Activated CD8-positive, alpha-beta T cell treated with anti-CD3 and anti-CD28 coated beads for 36 hours (primary cell): ENCODE measurements around the gene PPIE. TPM values are rescaled to one million over a fixed set of nuclear protein-coding genes. Genes with fewer than 3 reads are reported as not detected.
"Not testable (repeated sequence)": the region's sequence is repeated elsewhere in the genome, so short reads cannot be mapped to it uniquely, and the experiment has no call there.

Source experiments
- ATAC-seq: fragments of 200-7000 bp; cut with Tn5 transposase; one replicate; pipeline ENCODE4 v1.10.0; 2021; ENCODE audit warnings: mild to moderate bottlenecking, moderate library complexity
- CTCF ChIA-PET: fragments of 350-600 bp; sonication (Branson Sonifier 250); formaldehyde crosslinking; loops from one replicate; lab custom pipeline; 2021; ENCODE audit warnings: antibody characterized with exemption; lab: Charles Lee
- POLR2A ChIA-PET: fragments of 350-600 bp; sonication (Branson Sonifier 250); formaldehyde crosslinking; loops from one replicate; lab custom pipeline; 2021; ENCODE audit warnings: antibody characterized with exemption; lab: Charles Lee
- DNase-seq: peaks from one replicate; pipeline ENCODE4 v3.0.0-alpha.2; 2020
- H3K27ac Mint-ChIP-seq: one replicate; pipeline ENCODE4 v1.8.0; 2021; ENCODE audit warnings: mild to moderate bottlenecking, mixed read lengths
- H3K27me3 Mint-ChIP-seq: one replicate; pipeline ENCODE4 v1.8.0; 2021; ENCODE audit warnings: mixed read lengths
- H3K36me3 Mint-ChIP-seq: one replicate; pipeline ENCODE4 v1.8.0; 2021; ENCODE audit warnings: low read depth, mixed read lengths
- H3K4me1 Mint-ChIP-seq: one replicate; pipeline ENCODE4 v1.8.0; 2021; ENCODE audit warnings: low read depth, mixed read lengths
- H3K4me3 Mint-ChIP-seq: one replicate; pipeline ENCODE4 v1.8.0; 2021; ENCODE audit warnings: mild to moderate bottlenecking, moderate library complexity, mixed read lengths
- H3K9me3 Mint-ChIP-seq: one replicate; pipeline ENCODE4 v1.8.0; 2021; ENCODE audit warnings: mixed read lengths
- intact Hi-C: fragments of 100-400 bp; cut with micrococcal nuclease; formaldehyde crosslinking; loops from one replicate; pipeline ENCODE4 v1.10.0; 2022
- total RNA-seq, 2 experiments: library from RNA; stranded (reverse); gene quantifications; one replicate each; pipeline ENCODE4 v1.2.3, GENCODE V29; 2021
- TF ChIP-seq, protein P1 (sequence below): fragments of 200-600 bp; IDR thresholded peaks from one replicate; pipeline ENCODE4 v1.8.0; 2022; ENCODE audit warnings: antibody characterized with exemption, mild to moderate bottlenecking

Gene PPIE
- total RNA-seq, 2 experiments from 2014 or later, result 71.7 to 74.7 TPM

DNA sequence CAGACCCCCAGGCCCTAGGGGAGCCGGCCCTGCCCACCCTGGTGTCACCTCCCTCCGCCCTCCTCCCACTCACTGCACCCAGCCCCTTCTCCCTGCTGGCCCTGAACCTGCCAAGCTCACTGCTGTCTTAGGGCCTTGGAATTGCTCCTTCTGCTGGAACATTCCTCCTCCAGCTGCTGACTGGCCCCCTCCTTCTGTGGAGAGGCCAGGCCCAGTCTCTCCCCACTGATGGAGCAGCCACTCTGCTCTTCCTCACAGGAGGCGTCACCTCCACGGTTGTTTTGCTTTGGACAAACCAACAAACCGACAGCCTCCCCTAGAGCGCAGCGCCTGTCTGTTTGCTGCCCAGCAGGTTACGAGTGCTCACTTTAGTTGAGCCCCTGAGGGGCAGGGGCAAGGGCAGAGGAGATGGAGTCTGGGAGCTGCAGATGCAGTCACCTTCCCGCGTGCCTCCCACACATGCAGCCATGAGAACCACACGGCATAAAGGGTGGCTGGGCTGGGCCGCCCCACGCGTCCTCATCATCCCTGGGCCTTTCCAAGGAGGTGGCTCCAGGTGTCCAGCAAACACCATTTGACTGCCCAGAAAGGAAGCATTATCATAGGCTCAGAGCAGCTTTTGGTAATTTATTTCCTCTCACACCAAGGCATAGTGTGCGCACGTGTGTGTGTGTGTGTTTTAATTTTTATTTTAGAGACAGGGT lies 23.0 kb downstream of the PPIE start:
- no peaks in the 10 kb centered on the region for H3K4me1 Mint-ChIP-seq
- TF ChIP-seq, protein P1, sequence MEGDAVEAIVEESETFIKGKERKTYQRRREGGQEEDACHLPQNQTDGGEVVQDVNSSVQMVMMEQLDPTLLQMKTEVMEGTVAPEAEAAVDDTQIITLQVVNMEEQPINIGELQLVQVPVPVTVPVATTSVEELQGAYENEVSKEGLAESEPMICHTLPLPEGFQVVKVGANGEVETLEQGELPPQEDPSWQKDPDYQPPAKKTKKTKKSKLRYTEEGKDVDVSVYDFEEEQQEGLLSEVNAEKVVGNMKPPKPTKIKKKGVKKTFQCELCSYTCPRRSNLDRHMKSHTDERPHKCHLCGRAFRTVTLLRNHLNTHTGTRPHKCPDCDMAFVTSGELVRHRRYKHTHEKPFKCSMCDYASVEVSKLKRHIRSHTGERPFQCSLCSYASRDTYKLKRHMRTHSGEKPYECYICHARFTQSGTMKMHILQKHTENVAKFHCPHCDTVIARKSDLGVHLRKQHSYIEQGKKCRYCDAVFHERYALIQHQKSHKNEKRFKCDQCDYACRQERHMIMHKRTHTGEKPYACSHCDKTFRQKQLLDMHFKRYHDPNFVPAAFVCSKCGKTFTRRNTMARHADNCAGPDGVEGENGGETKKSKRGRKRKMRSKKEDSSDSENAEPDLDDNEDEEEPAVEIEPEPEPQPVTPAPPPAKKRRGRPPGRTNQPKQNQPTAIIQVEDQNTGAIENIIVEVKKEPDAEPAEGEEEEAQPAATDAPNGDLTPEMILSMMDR, result no peak
- peaks cover 14% of the 10 kb centered on the region for H3K36me3 Mint-ChIP-seq
- ChIA-PET CTCF (no interaction called here), POLR2A (no interaction called here)
- no peaks in the 10 kb centered on the region for H3K9me3 Mint-ChIP-seq
- no peaks in the 10 kb centered on the region for H3K27me3 Mint-ChIP-seq
- H3K4me3 Mint-ChIP-seq, result no peak overlapping the region
- no peak for DNase-seq
- no peak overlapping the region for H3K27ac Mint-ChIP-seq
- intact Hi-C loops, result no loop called here
- ATAC-seq, result no peak

DNA sequence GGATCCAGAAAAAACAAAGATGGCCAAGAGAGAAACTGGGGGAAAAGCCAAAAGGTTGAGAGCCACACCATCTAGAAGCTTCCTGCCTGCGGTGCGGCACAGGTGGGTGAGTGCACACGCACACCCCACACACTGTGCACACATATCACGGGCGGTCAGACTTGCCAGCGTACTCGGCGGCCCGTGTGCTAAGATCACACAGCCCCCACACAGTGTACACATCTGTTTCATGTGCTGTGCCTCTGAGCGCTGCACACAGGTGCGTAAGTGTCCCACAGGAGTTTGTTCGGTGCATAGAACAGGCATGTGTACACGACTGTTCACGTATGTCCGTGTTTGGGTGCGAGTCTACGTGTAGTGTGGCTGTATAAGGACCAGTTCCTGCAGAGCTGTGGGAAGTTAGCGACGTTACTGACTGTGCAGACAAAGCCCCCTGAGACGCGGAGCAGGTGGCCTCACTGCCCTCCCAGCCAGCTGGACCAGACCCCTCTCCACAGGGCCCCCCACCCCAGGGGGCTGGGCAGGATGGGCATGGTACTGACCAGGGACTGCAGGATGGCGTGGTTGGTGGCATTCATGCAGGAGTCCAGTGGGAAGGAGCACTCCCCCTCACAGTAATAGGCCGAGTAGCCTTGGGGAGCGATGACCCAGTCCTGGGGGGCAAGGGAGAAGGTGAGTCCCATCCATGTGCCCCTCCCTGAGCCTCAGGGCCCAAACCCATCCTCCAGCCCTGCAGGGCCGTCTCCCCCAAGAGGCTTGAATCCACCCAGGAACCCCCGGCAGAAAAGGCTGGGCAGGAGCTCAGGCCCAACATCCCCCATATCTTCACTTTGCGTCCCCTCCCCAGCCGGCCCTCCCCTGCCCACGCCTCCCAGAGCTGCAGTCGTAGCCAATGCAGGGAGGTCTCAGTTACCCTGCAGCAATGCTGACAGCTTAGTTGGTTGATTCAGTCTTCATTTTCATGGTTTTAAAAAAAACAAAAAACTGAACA lies 24.2 kb downstream of the PPIE start:
- CTCF ChIA-PET, result no interaction called here
- intact Hi-C loops, result no loop called here

DNA sequence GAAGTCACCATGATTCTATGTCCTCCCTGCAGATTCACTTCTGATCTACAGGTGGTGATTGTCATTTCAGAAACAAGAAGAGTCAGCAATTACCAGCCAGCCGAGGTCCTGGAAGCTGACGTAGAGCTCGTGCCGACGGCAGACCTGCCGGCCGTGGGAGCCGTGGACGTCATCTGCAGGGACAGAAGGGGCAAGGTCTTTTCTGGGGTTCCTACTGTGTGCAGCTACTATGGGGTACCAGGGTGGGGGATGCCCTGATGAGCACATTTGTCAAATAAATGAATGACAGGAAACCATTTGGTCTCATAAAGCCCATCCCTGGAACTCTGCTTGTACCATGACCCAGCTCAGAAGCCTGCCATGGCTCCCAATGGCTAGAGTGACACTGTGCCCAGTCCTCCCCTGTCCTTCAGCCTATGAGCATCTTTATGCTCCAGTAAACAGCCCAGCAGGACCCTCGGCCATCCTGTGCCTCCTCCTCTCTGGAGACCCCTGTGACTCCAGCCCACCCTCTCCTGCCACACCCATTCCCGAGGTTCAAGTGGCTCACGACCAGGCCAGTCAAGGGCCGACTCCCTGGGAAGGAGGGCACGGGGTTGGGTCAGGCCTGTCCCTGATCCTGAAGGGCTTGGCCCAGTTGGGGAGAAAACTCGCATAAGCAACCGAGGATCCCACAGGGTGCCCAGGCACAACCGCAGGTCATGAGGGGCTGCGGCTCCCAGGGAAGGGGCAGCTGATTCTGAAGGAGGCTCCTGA lies 25.1 kb downstream of the PPIE start:
- H3K36me3 Mint-ChIP-seq, POLR2A ChIA-PET, CTCF ChIA-PET, intact Hi-C loops, H3K9me3 Mint-ChIP-seq, H3K27ac Mint-ChIP-seq, DNase-seq, H3K27me3 Mint-ChIP-seq, H3K4me3 Mint-ChIP-seq, ATAC-seq, H3K4me1 Mint-ChIP-seq: not testable (repeated sequence)

More for the DNA sequence above, 24.2 kb downstream of the PPIE start:
- DNase-seq, result no peak
- Mint-ChIP-seq H3K4me1 (no peaks in the 10 kb centered on the region), H3K9me3 (no peaks in the 10 kb centered on the region), H3K36me3 (peaks cover 8% of the 10 kb centered on the region), H3K4me3 (no peak overlapping the region), H3K27me3 (no peaks in the 10 kb centered on the region), H3K27ac (no peak overlapping the region)
- POLR2A ChIA-PET, result no interaction called here
- TF ChIP-seq, protein P1, result no peak
- ATAC-seq, result no peak

GRCh38 chr1:39764512-39764911 lies 25.8 kb downstream of the PPIE start:
- intact Hi-C loops, POLR2A ChIA-PET, H3K4me1 Mint-ChIP-seq: not testable (repeated sequence)

GRCh38 chr1:39766466-39766865 lies 27.8 kb downstream of the PPIE start:
- POLR2A ChIA-PET, intact Hi-C loops, DNase-seq, H3K27ac Mint-ChIP-seq, ATAC-seq, H3K9me3 Mint-ChIP-seq, H3K27me3 Mint-ChIP-seq, CTCF ChIA-PET, H3K4me3 Mint-ChIP-seq, H3K36me3 Mint-ChIP-seq, H3K4me1 Mint-ChIP-seq: not testable (repeated sequence)

More at GRCh38 chr1:39764512-39764911, 25.8 kb downstream of the PPIE start:
- H3K27ac Mint-ChIP-seq, H3K9me3 Mint-ChIP-seq, H3K4me3 Mint-ChIP-seq, H3K27me3 Mint-ChIP-seq, H3K36me3 Mint-ChIP-seq, DNase-seq, ATAC-seq, CTCF ChIA-PET: not testable (repeated sequence)

DNA sequence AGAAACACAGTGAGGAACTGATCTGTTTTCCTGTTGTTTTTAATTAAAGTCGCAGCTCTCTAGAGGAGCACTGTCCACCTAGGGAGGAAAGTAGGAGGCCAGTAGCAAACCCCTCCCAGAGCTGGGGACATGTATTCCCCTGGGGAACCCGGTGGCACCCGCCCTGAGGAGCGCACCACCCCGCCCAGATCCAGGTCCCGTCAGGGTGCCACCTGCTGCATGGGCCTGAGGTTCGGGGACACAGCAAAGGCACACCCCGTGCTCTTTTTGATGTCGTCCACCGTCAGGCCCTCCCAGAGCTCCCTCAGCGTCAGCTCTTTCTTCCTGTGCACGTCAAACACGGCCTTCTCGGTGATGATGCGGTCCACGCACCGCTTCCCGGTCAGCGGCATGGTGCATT lies 30.8 kb downstream of the PPIE start:
- H3K9me3 Mint-ChIP-seq, H3K4me3 Mint-ChIP-seq, H3K36me3 Mint-ChIP-seq, DNase-seq, H3K27me3 Mint-ChIP-seq, POLR2A ChIA-PET, CTCF ChIA-PET, H3K27ac Mint-ChIP-seq, H3K4me1 Mint-ChIP-seq, intact Hi-C loops, ATAC-seq: not testable (repeated sequence)

DNA sequence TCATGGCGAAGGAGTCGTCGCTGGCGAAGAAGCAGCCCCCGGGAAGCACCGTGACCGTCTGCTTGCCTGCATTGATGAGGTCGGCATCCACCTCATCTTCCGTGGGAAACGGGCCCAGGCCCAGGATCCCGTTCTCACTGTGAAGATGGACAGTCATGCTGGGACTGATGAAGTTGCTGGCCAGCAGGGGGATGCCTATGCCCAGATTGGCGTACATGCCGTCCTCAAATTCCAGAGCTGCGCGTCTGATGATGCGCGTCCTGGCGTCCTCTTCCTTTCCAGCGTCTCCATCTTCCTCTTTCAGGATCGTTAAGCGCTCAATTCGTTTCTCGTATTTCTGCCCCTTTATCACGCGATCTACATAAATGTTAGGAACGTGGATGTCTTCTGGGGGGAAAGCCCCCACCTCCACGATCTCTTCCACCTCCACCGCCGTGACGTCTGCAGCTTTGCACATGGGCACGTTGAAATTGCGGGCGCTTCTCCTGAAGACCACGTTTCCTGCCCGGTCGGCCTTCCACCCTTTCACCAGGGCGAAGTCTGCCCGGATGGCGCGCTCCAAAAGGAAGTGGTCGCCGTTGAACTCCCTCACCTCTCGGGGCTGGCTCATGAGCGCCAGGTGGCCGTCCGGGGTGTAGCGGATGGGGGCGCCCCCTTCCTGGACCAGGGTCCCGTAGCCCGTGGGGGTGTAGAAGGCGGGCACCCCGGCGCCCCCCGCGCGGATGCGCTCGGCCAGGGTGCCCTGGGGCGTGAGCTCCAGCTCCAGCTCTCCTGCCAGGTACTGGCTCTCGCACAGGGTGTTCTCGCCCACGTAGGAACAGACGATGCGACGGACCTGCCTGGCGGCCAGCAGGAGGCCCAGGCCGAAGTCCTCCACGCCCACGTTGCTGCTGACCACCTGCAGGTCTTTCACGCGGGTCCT lies 31.7 kb downstream of the PPIE start:
- H3K4me1 Mint-ChIP-seq, CTCF ChIA-PET, H3K36me3 Mint-ChIP-seq, intact Hi-C loops, H3K9me3 Mint-ChIP-seq, POLR2A ChIA-PET, H3K27me3 Mint-ChIP-seq: not testable (repeated sequence)
- H3K4me3 Mint-ChIP-seq, result peak overlapping the region; percentile 62
- peak overlapping the region; percentile 58 for H3K27ac Mint-ChIP-seq
- peak; percentile 69 for ATAC-seq
- peak; percentile 85 for DNase-seq

DNA sequence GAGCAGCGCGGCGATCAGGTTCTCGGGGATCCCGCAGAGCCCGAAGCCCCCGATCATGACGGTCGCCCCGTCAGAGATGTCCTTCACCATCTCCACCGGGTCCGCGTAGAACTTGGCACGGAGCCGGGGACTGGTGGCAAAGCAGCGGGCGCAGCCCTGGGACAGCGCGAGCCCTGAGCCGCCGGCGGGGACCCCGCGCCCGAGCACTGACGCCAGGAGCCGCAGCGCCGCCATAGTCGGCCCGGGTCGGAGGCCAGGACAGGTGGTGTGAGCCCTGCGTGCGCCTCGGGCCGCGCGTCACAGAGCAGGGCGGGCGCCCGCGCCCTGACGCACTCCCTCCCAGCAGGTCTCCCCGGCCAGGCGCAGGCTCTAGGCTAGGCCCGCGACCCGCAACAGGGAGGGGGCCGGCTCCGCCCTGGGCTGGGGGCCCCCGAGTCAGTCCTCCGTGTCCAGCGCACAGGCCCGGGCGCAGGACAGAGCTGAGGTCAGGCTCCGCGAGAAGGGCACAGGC lies 32.4 kb downstream of the PPIE start, which contains the start of gene OXCT2:
Gene OXCT2 (minus strand): TSS at position 327 of the 511 bp plus-strand sequence. CDS start 93 bp downstream, at position 234.
- ATAC-seq, result peak; percentile 63
- H3K9me3 Mint-ChIP-seq, POLR2A ChIA-PET, H3K4me1 Mint-ChIP-seq, intact Hi-C loops, H3K36me3 Mint-ChIP-seq, H3K27me3 Mint-ChIP-seq, CTCF ChIA-PET: not testable (repeated sequence)
- Mint-ChIP-seq H3K27ac (peak within 1 kb of the TSS; percentile 58), H3K4me3 (peak within 1 kb of the TSS; percentile 62)
- peak; percentile 26 for DNase-seq
